Astrocyte (in vitro differentiated cells and primary cell): ENCODE measurements around the gene MISP.

Experiments
- CTCF ChIP-seq: IDR thresholded peaks from 2 replicates; pipeline ENCODE4 v1.5.1; 2011; ENCODE audit warnings: low read depth, mild to moderate bottlenecking, inconsistent platforms, low read length, moderate library complexity; ENCODE audit not compliant: insufficient read depth
- EZH2 ChIP-seq: IDR thresholded peaks from 2 replicates; pipeline ENCODE4 v1.6.1; 2012; ENCODE audit warnings: mild to moderate bottlenecking, low read length, inconsistent platforms; ENCODE audit not compliant: insufficient read depth

GRCh38 chr19:787536-787935, 36.6 kb downstream of the MISP start:
- no peak for TF ChIP-seq CTCF
- TF ChIP-seq EZH2, result no peak
